GM12872 (cell line): ENCODE data around the gene TNNI2.

ENCODE experiments used
- CTCF ChIP-seq: IDR thresholded peaks from 3 replicates; pipeline ENCODE4 v1.5.1; 2011; ENCODE audit warnings: low read depth, mild to moderate bottlenecking, low read length, moderate library complexity; ENCODE audit not compliant: insufficient read depth

The TNNI2 gene

GRCh38 chr11:1853376-1854131, 14.8 kb downstream of the TNNI2 start:
- TF ChIP-seq CTCF = peak; percentile 38; the same call in 2 of the 3 replicates

- no peak for TF ChIP-seq CTCF
Measured at GRCh38 chr11:1854132-1854948, 15.6 kb downstream of the TNNI2 start.

- TF ChIP-seq CTCF = no peak
Measured at GRCh38 chr11:1854949-1855885, 16.4 kb downstream of the TNNI2 start.

GRCh38 chr11:1855886-1856265, 17.1 kb downstream of the TNNI2 start:
- no peak for TF ChIP-seq CTCF

GRCh38 chr11:1856306-1857005, 17.7 kb downstream of the TNNI2 start:
- TF ChIP-seq CTCF = no peak

GRCh38 chr11:1857064-1857463, 18.3 kb downstream of the TNNI2 start:
- TF ChIP-seq CTCF = no peak
